Keratinocyte (primary cell): Measurements from ENCODE around the gene NF1. TPM values are rescaled to one million over a fixed set of nuclear protein-coding genes. Genes with fewer than 3 reads are reported as not detected.

Experiments used
- DNase-seq: peaks from one replicate; pipeline ENCODE4 v3.0.0-alpha.2; 2011; ENCODE audit warnings: low read depth, missing footprints, low spot score
- FAIRE-seq: peaks from 2 replicates; lab custom pipeline; 2011; peaks lifted over from hg19 to GRCh38; lab: Jason Lieb, UNC
- H2AFZ ChIP-seq: 2 replicates; pipeline ENCODE4 v1.6.0; 2012; ENCODE audit warnings: low read length, control low read depth, inconsistent platforms; ENCODE audit not compliant: control insufficient read depth
- H3K27ac ChIP-seq: 2 replicates; pipeline ENCODE4 v1.5.1; 2011; ENCODE audit warnings: low read length; ENCODE audit not compliant: control insufficient read depth, insufficient read depth
- H3K27me3 ChIP-seq: 3 replicates; pipeline ENCODE4 v1.6.0; 2011; ENCODE audit warnings: low read length; ENCODE audit not compliant: control insufficient read depth, insufficient read depth; ENCODE audit errors: extremely low read depth
- H3K36me3 ChIP-seq, 2 experiments: 2 replicates in 1 of 2; 3 replicates in 1 of 2; pipeline ENCODE4 v1.5.1; 2011; ENCODE audit warnings: low read length in 2 of 2, mild to moderate bottlenecking in 1 of 2; ENCODE audit not compliant: control insufficient read depth in 2 of 2, insufficient read depth in 2 of 2; ENCODE audit errors: extremely low read depth in 1 of 2
- H3K4me1 ChIP-seq: 3 replicates; pipeline ENCODE4 v1.5.1; 2011; ENCODE audit warnings: low read length; ENCODE audit not compliant: control insufficient read depth, insufficient read depth; ENCODE audit errors: extremely low read depth
- H3K4me2 ChIP-seq: 3 replicates; pipeline ENCODE4 v1.6.0; 2011; ENCODE audit warnings: low read depth, low read length; ENCODE audit not compliant: control insufficient read depth, insufficient read depth; ENCODE audit errors: extremely low read depth
- H3K4me3 ChIP-seq, 3 experiments: fragments of 200-600 bp in 1 of 3; sonication (generic) in 1 of 3; 2 replicates in 2 of 3; 3 replicates in 1 of 3; pipeline ENCODE4 v1.5.1; 2011 to 2016; ENCODE audit warnings: low read length in 3 of 3, mild to moderate bottlenecking in 3 of 3, control low read depth in 2 of 3, inconsistent platforms in 1 of 3, low read depth in 1 of 3, mixed read lengths in 1 of 3, mixed run types in 1 of 3, moderate library complexity in 1 of 3; ENCODE audit not compliant: control insufficient read depth in 2 of 3, insufficient read depth in 2 of 3; ENCODE audit errors: extremely low read depth in 1 of 3
- H3K79me2 ChIP-seq: 2 replicates; pipeline ENCODE4 v1.6.0; 2012; ENCODE audit warnings: low read length; ENCODE audit not compliant: control insufficient read depth, insufficient read depth
- H3K9ac ChIP-seq: 3 replicates; pipeline ENCODE4 v1.6.0; 2011; ENCODE audit warnings: low read length; ENCODE audit not compliant: control insufficient read depth, insufficient read depth; ENCODE audit errors: extremely low read depth
- H3K9me1 ChIP-seq: 3 replicates; pipeline ENCODE4 v1.6.0; 2011; ENCODE audit warnings: low read length; ENCODE audit not compliant: control insufficient read depth, insufficient read depth; ENCODE audit errors: extremely low read depth
- H3K9me3 ChIP-seq: 2 replicates; pipeline ENCODE4 v1.5.1; 2012; ENCODE audit warnings: low read depth, low read length; ENCODE audit not compliant: control insufficient read depth
- H4K20me1 ChIP-seq: 3 replicates; pipeline ENCODE4 v1.6.0; 2011; ENCODE audit warnings: low read length; ENCODE audit not compliant: control insufficient read depth, insufficient read depth; ENCODE audit errors: extremely low read depth
- CTCF ChIP-seq, 3 experiments: IDR thresholded peaks in 1 of 3; conservative IDR thresholded peaks in 1 of 3; optimal IDR thresholded peaks in 1 of 3; 2 replicates in 2 of 3; 3 replicates in 1 of 3; pipeline versions ENCODE3 to v1.5.1; 2011; ENCODE audit warnings: low read length in 3 of 3, mild to moderate bottlenecking in 3 of 3, moderate library complexity in 2 of 3, control low read depth in 1 of 3, inconsistent platforms in 1 of 3; ENCODE audit not compliant: insufficient read depth in 2 of 3; ENCODE audit errors: extremely low read depth in 1 of 3
- EZH2 ChIP-seq: IDR thresholded peaks from one replicate; pipeline ENCODE4 v1.6.1; 2012; ENCODE audit warnings: inconsistent platforms, mild to moderate bottlenecking, low read length, moderate library complexity
- dilution Hi-C: fragments of 300-500 bp; cut with MboI; formaldehyde crosslinking; loops from one replicate; pipeline ENCODE4 v1.7.0; 2020; ENCODE audit warnings: low sequenced_read_pairs; ENCODE audit not compliant: extremely low pct_ligation_motif_present
- polyA plus RNA-seq, 5 experiments: library from polyadenylated mRNA; depleted of rRNA in 3 of 5; stranded (reverse) in 3 of 5; stranded (forward) in 1 of 5; unstranded in 1 of 5; fragments of >200 nt; gene quantifications; 1 replicate in 1 of 5; 2 replicates in 3 of 5; 3 replicates in 1 of 5; pipeline versions ENCODE4 v1.2.1 to v1.2.3, GENCODE V29; 2011 to 2012; ENCODE audit warnings: missing spikeins in 2 of 5, low read depth in 1 of 5, low replicate concordance in 1 of 5

The NF1 gene
- polyA plus RNA-seq, 1 donor (not counting 4 experiments of a cell fraction or from before 2014, with no cell fraction given): 26.7 TPM

GRCh38 chr17:31374503-31374902 is 279.7 kb downstream of the NF1 start:
- H3K4me2 ChIP-seq: no peak overlapping the region
- no peak for TF ChIP-seq CTCF (optimal IDR thresholded peaks at IDR 0.05 in 1 of 3, IDR thresholded peaks at IDR 0.05 in 1 of 3, conservative IDR thresholded peaks at IDR 0.05 in 1 of 3; ENCODE audit: extremely low read depth in 1 of 3, insufficient read depth in 2 of 3, low read length in 3 of 3)
- TF ChIP-seq EZH2: no peak
- H3K9ac ChIP-seq: no peak overlapping the region
- no peaks in the 10 kb centered on the region for H3K9me3 ChIP-seq
- dilution Hi-C loops: no loop called here
- peaks cover 6 to 8% of the 10 kb centered on the region in 2 experiments for H3K36me3 ChIP-seq
- no peaks in the 10 kb centered on the region for H4K20me1 ChIP-seq
- H3K9me1 ChIP-seq: no peaks in the 10 kb centered on the region
- no peak overlapping the region for H3K27ac ChIP-seq
- no peaks in the 10 kb centered on the region for H3K79me2 ChIP-seq
- no peaks in the 10 kb centered on the region for H3K4me1 ChIP-seq
- H3K4me3 ChIP-seq: no peak overlapping the region
- no peak overlapping the region for H2AFZ ChIP-seq
- H3K27me3 ChIP-seq: no peaks in the 10 kb centered on the region
- FAIRE-seq (no peak), DNase-seq (no peak)

GRCh38 chr17:31378638-31379037 is 283.9 kb downstream of the NF1 start:
- peaks cover 7 to 8% of the 10 kb centered on the region in 2 experiments for H3K36me3 ChIP-seq
- FAIRE-seq: no peak
- no peaks in the 10 kb centered on the region for H3K9me3 ChIP-seq
- H3K4me2 ChIP-seq: no peak overlapping the region
- TF ChIP-seq EZH2 (no peak), CTCF (optimal IDR thresholded peaks at IDR 0.05 in 1 of 3, IDR thresholded peaks at IDR 0.05 in 1 of 3, conservative IDR thresholded peaks at IDR 0.05 in 1 of 3; ENCODE audit: extremely low read depth in 1 of 3, insufficient read depth in 2 of 3, low read length in 3 of 3) (no peak)
- H3K4me1 ChIP-seq: no peaks in the 10 kb centered on the region
- dilution Hi-C loops: no loop called here
- no peaks in the 10 kb centered on the region for H3K9me1 ChIP-seq
- H3K27ac ChIP-seq: no peak overlapping the region
- no peak for DNase-seq
- H3K4me3 ChIP-seq: no peak overlapping the region
- no peaks in the 10 kb centered on the region for H3K79me2 ChIP-seq
- no peak overlapping the region for H2AFZ ChIP-seq
- no peaks in the 10 kb centered on the region for H4K20me1 ChIP-seq
- H3K9ac ChIP-seq: no peak overlapping the region
- no peaks in the 10 kb centered on the region for H3K27me3 ChIP-seq
